ENCODE results near the gene RAI1. TPM values are rescaled to one million over a fixed set of nuclear protein-coding genes. Genes with fewer than 3 reads are reported as not detected.

The RAI1 gene
- total and polyA plus RNA-seq, 5 donors from 2014 or later: 0.80 to 11.4 (median 1.1) TPM

DNA sequence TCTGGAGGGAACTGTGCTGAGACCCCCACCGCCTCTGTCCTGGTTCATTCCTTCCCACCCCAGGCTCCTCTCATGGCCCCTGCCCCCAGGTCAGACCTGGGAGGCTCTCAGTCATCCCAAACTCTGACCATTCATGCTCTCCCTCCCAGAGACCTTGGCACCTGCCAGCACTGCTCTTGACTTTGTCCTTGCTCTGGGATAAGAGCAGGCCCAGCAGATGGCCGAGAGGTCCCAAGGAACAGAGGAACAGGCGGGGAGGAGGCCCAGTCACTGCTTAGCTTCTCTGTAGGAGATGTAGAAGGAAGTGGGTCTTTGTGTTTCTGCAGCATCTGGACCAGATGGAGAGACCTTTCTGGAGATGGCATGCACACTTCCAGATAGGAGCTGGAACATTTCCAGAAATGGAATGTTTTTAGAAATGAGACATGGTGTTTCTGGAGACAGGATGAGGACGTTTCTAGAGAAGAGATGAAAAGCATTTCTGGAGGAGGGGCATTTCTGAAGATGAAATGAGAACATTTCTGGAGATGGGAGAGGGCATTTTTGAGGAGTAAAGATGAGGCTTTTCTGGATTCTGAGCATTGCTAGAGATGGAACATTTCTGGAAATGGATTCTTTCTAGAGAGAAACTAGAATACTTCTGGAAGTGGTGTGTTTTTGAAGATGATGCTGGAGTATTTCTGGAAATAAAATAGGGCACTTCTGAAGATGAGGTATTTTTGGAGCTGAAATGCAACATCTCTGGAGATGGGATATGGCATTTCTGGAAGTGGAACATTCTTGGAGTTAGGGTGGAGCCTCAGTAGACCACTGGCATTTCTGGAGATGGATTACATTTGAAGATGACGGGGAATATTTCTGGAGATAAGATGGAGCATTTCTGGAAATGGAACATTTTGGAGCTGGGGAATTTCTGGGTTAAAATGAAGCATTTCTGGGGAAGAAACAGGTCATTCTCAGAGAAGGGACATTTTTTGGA lies 55.2 kb downstream of the RAI1 start:
- no peak overlapping the region for H3K4me3 ChIP-seq (ENCODE audit: low read depth, low read length)
- Mint-ChIP-seq H3K27ac (peak overlapping the region; percentile 57 to 86 (median 83)), H3K27me3 (peaks cover under 1% of the 10 kb centered on the region), H3K9me3 (no peaks in the 10 kb centered on the region), H3K4me1 (peaks cover 0 to 16% (median 11%) of the 10 kb centered on the region in 4 donors), H3K36me3 (no peaks in the 10 kb centered on the region), H3K4me3 (no peak overlapping the region)
- H3K4me1 ChIP-seq (ENCODE audit: control insufficient read depth, insufficient read depth, low read length, poor library complexity, severe bottlenecking): peaks cover 6% of the 10 kb centered on the region
- H3K36me3 ChIP-seq (ENCODE audit: control insufficient read depth, insufficient read depth, low read length): no peaks in the 10 kb centered on the region
- no peaks in the 10 kb centered on the region for H3K27me3 ChIP-seq (ENCODE audit: control insufficient read depth, insufficient read depth, low read length)
- H3K27ac ChIP-seq (ENCODE audit: insufficient read depth, low read length, poor library complexity, severe bottlenecking): no peak overlapping the region
- no peak for ATAC-seq (ENCODE audit: low read depth in 2 of 2)
- no peak for DNase-seq
- no peaks in the 10 kb centered on the region for H3K9me3 ChIP-seq (ENCODE audit: control insufficient read depth in 2 of 2, low read length in 2 of 2)

DNA sequence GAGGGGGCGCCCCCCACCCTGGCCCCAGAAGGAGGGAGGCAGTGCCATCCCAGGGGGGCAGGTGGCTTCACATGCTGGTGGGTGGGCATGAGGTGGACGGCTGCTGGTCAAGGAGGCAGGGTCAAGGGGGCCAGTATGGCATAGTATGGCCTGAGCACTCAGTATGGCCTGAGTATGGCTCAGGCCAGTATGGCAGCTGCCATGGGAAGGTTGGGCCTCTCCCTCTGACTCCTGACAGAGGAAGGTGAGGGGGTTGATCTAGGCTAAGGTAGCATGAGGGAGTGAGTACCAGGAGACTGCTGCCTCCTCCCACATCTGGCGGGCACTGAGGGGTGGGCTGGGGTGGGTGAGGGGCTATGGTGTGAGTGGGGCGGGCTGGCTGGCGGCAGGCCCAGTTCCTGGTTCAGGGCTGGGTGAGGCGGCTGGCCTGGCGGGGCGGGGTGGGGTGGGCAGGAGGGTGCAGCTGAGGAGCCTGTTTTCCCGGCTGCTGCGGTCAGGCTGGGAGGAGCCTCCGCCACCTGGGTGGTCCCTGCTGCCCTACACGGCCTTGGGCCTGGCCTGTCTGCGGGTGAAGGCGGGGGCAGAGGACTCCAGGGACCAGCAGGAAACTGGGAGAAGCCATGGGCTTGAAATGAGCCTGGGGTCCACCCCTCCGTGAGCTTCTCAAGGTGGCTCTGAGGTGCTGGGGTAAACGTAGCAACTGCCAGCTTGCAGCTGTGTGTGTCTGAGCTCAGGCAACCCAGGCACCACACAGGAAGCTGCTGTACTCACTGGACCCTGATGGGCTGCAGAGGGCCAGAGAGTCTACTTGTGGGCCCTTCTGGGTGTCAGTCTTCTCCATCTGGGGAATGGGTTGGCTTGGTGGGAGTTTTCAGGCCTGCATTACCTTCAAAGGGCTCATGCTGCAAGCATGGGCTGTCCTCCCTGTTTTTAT lies 57.0 kb downstream of the RAI1 start:
- H3K4me1 Mint-ChIP-seq: peaks cover 0 to 16% (median 11%) of the 10 kb centered on the region in 4 donors
- peaks cover 6% of the 10 kb centered on the region for H3K4me1 ChIP-seq (ENCODE audit: control insufficient read depth, insufficient read depth, low read length, poor library complexity, severe bottlenecking)
- no peak overlapping the region for H3K4me3 ChIP-seq (ENCODE audit: low read depth, low read length)
- no peaks in the 10 kb centered on the region for H3K36me3 ChIP-seq (ENCODE audit: control insufficient read depth, insufficient read depth, low read length)
- H3K9me3 ChIP-seq (ENCODE audit: control insufficient read depth in 2 of 2, low read length in 2 of 2): no peaks in the 10 kb centered on the region
- H3K27me3 Mint-ChIP-seq: peaks cover 4% of the 10 kb centered on the region
- H3K4me3 Mint-ChIP-seq: no peak overlapping the region
- H3K27me3 ChIP-seq (ENCODE audit: control insufficient read depth, insufficient read depth, low read length): no peaks in the 10 kb centered on the region
- ATAC-seq (ENCODE audit: low read depth in 2 of 2): no peak
- H3K27ac Mint-ChIP-seq: no peak overlapping the region
- H3K27ac ChIP-seq (ENCODE audit: insufficient read depth, low read length, poor library complexity, severe bottlenecking): no peak overlapping the region
- no peaks in the 10 kb centered on the region for H3K36me3 Mint-ChIP-seq
- no peaks in the 10 kb centered on the region for H3K9me3 Mint-ChIP-seq
- DNase-seq: no peak

DNA sequence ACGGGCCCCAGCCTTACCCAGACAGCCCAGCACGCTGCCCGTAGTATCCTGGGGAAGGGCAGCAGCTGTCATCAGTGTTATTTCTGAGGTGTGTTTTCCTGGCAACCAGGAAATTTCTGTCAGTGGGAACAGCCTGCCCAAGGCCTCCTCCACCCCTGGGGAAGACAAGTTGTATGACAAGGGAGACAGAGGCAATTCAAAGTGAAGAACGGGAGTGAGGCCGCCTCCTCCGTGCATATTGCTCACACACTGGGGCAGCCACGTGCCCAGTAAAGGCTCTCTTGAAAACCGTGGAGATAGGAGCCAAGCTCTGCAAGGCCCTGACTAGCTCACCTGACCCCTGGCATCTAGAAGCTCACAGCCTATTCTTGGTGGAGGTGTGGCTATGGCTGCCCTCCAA lies 57.6 kb downstream of the RAI1 start:
- no peaks in the 10 kb centered on the region for H3K27me3 ChIP-seq (ENCODE audit: control insufficient read depth, insufficient read depth, low read length)
- peaks cover 6% of the 10 kb centered on the region for H3K4me1 ChIP-seq (ENCODE audit: control insufficient read depth, insufficient read depth, low read length, poor library complexity, severe bottlenecking)
- H3K27ac ChIP-seq (ENCODE audit: insufficient read depth, low read length, poor library complexity, severe bottlenecking): no peak overlapping the region
- DNase-seq (no peak), ATAC-seq (ENCODE audit: low read depth in 2 of 2) (no peak)
- H3K27ac Mint-ChIP-seq: no peak overlapping the region
- peaks cover 4% of the 10 kb centered on the region for H3K27me3 Mint-ChIP-seq
- no peak overlapping the region for H3K4me3 Mint-ChIP-seq
- H3K9me3 Mint-ChIP-seq: no peaks in the 10 kb centered on the region
- H3K36me3 Mint-ChIP-seq: no peaks in the 10 kb centered on the region
- peaks cover 0 to 16% (median 11%) of the 10 kb centered on the region in 4 donors for H3K4me1 Mint-ChIP-seq
- no peak overlapping the region for H3K4me3 ChIP-seq (ENCODE audit: low read depth, low read length)
- H3K9me3 ChIP-seq (ENCODE audit: control insufficient read depth in 2 of 2, low read length in 2 of 2): no peaks in the 10 kb centered on the region
- no peaks in the 10 kb centered on the region for H3K36me3 ChIP-seq (ENCODE audit: control insufficient read depth, insufficient read depth, low read length)

DNA sequence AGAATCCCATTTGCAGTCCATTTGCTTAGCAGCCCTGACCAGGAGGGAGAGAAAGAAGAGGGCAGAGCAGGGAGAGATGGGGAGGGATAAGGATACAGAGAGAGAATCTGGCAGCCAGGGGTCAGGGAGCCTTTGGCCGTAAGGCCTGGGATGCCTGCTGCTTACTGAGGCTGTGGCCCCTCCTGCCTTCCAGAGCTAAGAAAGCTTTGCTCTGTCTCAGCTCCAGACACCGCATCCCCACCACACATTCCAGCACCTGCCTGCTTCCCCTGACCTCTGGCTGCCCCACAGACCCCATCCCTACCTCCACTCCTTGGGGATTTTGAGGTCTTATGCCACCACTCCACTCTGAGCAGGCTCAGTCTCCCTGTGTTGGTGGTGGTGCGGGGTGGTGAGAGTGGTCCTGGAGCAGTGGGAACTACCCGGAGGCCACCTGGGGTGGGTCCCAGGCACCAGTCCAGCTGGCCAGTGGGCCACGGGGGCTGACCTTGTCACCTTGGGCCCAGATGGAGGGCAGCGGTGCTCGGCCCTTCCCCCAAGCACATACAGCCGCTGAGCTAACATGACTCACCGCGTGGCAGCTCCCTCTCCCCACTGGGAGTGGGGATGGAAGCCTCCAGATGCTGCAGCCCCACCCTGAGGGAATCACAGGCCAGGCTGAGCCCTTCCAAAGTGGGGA lies 58.3 kb downstream of the RAI1 start:
- no peak for DNase-seq
- ATAC-seq (ENCODE audit: low read depth in 2 of 2): no peak
- Histone ChIP-seq H3K9me3 (ENCODE audit: control insufficient read depth in 2 of 2, low read length in 2 of 2) (no peaks in the 10 kb centered on the region), H3K4me1 (ENCODE audit: control insufficient read depth, insufficient read depth, low read length, poor library complexity, severe bottlenecking) (peaks cover 6% of the 10 kb centered on the region), H3K36me3 (ENCODE audit: control insufficient read depth, insufficient read depth, low read length) (no peaks in the 10 kb centered on the region), H3K27ac (ENCODE audit: insufficient read depth, low read length, poor library complexity, severe bottlenecking) (no peak overlapping the region), H3K27me3 (ENCODE audit: control insufficient read depth, insufficient read depth, low read length) (no peaks in the 10 kb centered on the region), H3K4me3 (ENCODE audit: low read depth, low read length) (no peak overlapping the region)
- Mint-ChIP-seq H3K36me3 (no peaks in the 10 kb centered on the region), H3K9me3 (no peaks in the 10 kb centered on the region), H3K4me1 (peaks cover 0 to 16% (median 10%) of the 10 kb centered on the region in 4 donors), H3K4me3 (peak overlapping the region in 1 of 4 donors; percentile 32), H3K27me3 (peaks cover 4% of the 10 kb centered on the region), H3K27ac (no peak overlapping the region)

DNA sequence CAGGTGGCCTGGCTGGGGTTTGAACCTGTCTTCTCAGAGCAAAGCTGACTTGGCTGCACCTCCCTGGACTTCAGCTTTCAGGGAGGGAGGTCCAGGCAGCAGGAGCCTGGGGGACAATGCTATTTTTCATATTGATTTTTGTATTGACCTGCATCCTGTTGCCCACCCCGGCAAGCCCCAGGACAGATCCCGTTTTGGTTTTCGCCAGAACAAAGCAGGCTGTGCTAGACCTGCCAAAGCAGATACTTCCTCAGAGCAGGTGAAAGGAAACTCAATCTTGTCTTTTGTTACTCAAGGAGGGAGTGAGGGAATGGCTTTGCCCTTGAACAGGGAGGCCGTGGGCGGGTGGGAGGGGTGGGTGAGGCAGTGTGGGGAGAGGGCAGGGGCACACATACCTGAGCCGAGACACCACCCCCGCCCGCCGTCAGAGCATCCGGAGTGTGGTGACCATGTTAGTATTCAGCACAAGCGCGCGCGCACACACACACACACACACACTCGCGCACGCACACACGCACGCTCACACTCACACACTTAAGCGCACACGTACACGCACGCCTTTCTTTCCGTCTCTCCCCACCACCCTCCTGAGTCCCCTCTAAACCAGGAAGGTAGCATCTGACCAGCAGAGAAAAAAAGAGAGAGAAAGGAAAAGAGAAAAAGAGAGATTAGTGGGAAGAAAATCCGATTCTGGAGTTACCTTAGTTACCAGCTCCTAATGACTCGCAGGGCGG lies 59.5 kb downstream of the RAI1 start:
- H3K4me1 ChIP-seq (ENCODE audit: control insufficient read depth, insufficient read depth, low read length, poor library complexity, severe bottlenecking): peaks cover 6% of the 10 kb centered on the region
- Mint-ChIP-seq H3K9me3 (no peaks in the 10 kb centered on the region), H3K27ac (peak overlapping the region in 1 of 3 donors; percentile 77), H3K36me3 (no peaks in the 10 kb centered on the region), H3K4me3 (peak overlapping the region in 2 of 4 donors; percentile 29 to 73), H3K4me1 (peaks cover 0 to 13% (median 11%) of the 10 kb centered on the region in 4 donors), H3K27me3 (peaks cover 4% of the 10 kb centered on the region)
- H3K36me3 ChIP-seq (ENCODE audit: control insufficient read depth, insufficient read depth, low read length): no peaks in the 10 kb centered on the region
- no peaks in the 10 kb centered on the region for H3K27me3 ChIP-seq (ENCODE audit: control insufficient read depth, insufficient read depth, low read length)
- H3K27ac ChIP-seq (ENCODE audit: insufficient read depth, low read length, poor library complexity, severe bottlenecking): peak overlapping the region; percentile 14
- no peak overlapping the region for H3K4me3 ChIP-seq (ENCODE audit: low read depth, low read length)
- DNase-seq (peak in 2 of 3 donors; percentile 30 to 52), ATAC-seq (ENCODE audit: low read depth in 2 of 2) (peak; percentile 59 to 66)
- no peaks in the 10 kb centered on the region for H3K9me3 ChIP-seq (ENCODE audit: control insufficient read depth in 2 of 2, low read length in 2 of 2)

DNA sequence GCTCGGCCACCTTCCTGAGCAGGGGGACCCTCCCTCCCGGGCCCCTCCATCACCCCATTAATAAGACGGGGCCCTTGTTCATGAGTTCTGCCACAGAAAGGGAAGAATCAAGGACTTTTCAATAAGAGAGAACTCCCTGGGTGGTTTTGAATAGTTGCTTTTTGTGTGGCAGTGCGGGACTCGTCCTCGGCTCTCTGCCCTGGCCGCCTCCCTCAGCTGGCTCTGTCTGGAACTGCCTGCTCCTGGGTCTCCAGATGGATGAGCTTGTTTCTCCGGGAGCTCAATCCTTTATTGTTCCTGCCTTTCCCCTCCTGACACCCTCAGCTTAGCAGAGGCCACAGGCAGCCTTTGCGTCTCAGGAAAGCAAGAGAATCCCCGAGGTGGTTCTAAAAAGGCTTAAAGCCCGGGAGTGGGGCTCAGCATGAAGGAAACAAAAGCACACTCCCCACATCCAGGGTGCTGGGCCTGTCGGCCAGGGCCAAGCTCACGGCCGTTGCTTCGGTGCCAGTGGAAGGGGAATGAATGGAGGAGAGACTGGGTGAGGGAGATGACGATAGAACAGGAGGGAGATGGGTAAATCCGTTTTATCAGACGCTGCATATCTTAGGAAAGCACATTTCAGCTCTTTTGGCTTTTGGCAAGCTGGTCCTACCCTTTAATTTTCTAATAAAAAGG lies 60.2 kb downstream of the RAI1 start:
- no peaks in the 10 kb centered on the region for H3K27me3 ChIP-seq (ENCODE audit: control insufficient read depth, insufficient read depth, low read length)
- Mint-ChIP-seq H3K36me3 (no peaks in the 10 kb centered on the region), H3K4me1 (peaks cover 0 to 10% (median 8%) of the 10 kb centered on the region in 4 donors), H3K27me3 (peaks cover 4% of the 10 kb centered on the region), H3K4me3 (peak overlapping the region in 2 of 4 donors; percentile 29 to 73), H3K9me3 (no peaks in the 10 kb centered on the region), H3K27ac (no peak overlapping the region)
- H3K4me3 ChIP-seq (ENCODE audit: low read depth, low read length): no peak overlapping the region
- H3K36me3 ChIP-seq (ENCODE audit: control insufficient read depth, insufficient read depth, low read length): no peaks in the 10 kb centered on the region
- H3K9me3 ChIP-seq (ENCODE audit: control insufficient read depth in 2 of 2, low read length in 2 of 2): no peaks in the 10 kb centered on the region
- no peak overlapping the region for H3K27ac ChIP-seq (ENCODE audit: insufficient read depth, low read length, poor library complexity, severe bottlenecking)
- no peak for ATAC-seq (ENCODE audit: low read depth in 2 of 2)
- no peak for DNase-seq
- peaks cover 6% of the 10 kb centered on the region for H3K4me1 ChIP-seq (ENCODE audit: control insufficient read depth, insufficient read depth, low read length, poor library complexity, severe bottlenecking)

Data from CD4-positive, CD25-positive, alpha-beta regulatory T cell (primary cell).